Neural cell (in vitro differentiated cells): Measurements from ENCODE around the gene ATG4A. TPM values are rescaled to one million over a fixed set of nuclear protein-coding genes. Genes with fewer than 3 reads are reported as not detected.

Experiments
- H2AFZ ChIP-seq: fragments of 200-600, 300-800 bp; sonication (generic), shearing (Covaris generic); 2 replicates; pipeline ENCODE4 v1.6.0; 2014; ENCODE audit warnings: low read depth, mild to moderate bottlenecking, antibody characterized with exemption, low read length, moderate library complexity
- H3F3A ChIP-seq: fragments of 200-600 bp; shearing (Covaris generic); 2 replicates; pipeline ENCODE4 v1.6.1; 2016; ENCODE audit warnings: mild to moderate bottlenecking, moderate library complexity, mixed read lengths, antibody characterized with exemption, low read length; ENCODE audit not compliant: insufficient read depth, poor library complexity, severe bottlenecking
- H3K27ac ChIP-seq: fragments of 200-600, 300-800 bp; sonication (generic), shearing (Covaris generic); 2 replicates; pipeline ENCODE4 v1.5.1; 2014; ENCODE audit warnings: mild to moderate bottlenecking, low read length, moderate library complexity
- H3K27me3 ChIP-seq: fragments of 300-800, 200-600 bp; sonication (generic), shearing (Covaris generic); 2 replicates; pipeline ENCODE4 v1.6.0; 2014; ENCODE audit warnings: mild to moderate bottlenecking, low read depth, low read length, moderate library complexity; ENCODE audit not compliant: insufficient read depth
- H3K36me3 ChIP-seq: fragments of 300-800, 200-600 bp; sonication (generic), shearing (Covaris generic); 2 replicates; pipeline ENCODE4 v1.5.1; 2014; ENCODE audit warnings: mild to moderate bottlenecking, antibody characterized with exemption, low read length, moderate library complexity; ENCODE audit not compliant: insufficient read depth
- H3K4me2 ChIP-seq: fragments of 300-800, 200-600 bp; sonication (generic), shearing (Covaris generic); 2 replicates; pipeline ENCODE4 v1.6.0; 2014; ENCODE audit warnings: mild to moderate bottlenecking, low read length
- H3K4me3 ChIP-seq: fragments of 300-800, 200-600 bp; sonication (generic), shearing (Covaris generic); 2 replicates; pipeline ENCODE4 v1.5.1; 2014; ENCODE audit warnings: mild to moderate bottlenecking, low read length, moderate library complexity
- H3K79me2 ChIP-seq: fragments of 200-600 bp; shearing (Covaris generic); replicated peaks from 2 replicates; pipeline ENCODE4 v1.6.0; 2014; ENCODE audit warnings: mild to moderate bottlenecking, low read length, moderate library complexity; ENCODE audit not compliant: insufficient read depth
- H3K9ac ChIP-seq: fragments of 300-800, 200-600 bp; sonication (generic), shearing (Covaris generic); 2 replicates; pipeline ENCODE4 v1.6.1; 2016; ENCODE audit warnings: mild to moderate bottlenecking, low read length, mixed read lengths
- H3K9me2 ChIP-seq: fragments of 200-600 bp; shearing (Covaris generic); 2 replicates; pipeline ENCODE4 v1.6.1; 2016; ENCODE audit warnings: mild to moderate bottlenecking, low read length, mixed read lengths; ENCODE audit not compliant: insufficient read depth
- H3K9me3 ChIP-seq: fragments of 200-600, 300-800 bp; sonication (generic), shearing (Covaris generic); 2 replicates; pipeline ENCODE4 v1.6.1; 2016; ENCODE audit warnings: mild to moderate bottlenecking, mixed run types, low read length, moderate library complexity, mixed read lengths
- H4K20me1 ChIP-seq: fragments of 200-600 bp; shearing (Covaris generic); 2 replicates; pipeline ENCODE4 v1.6.1; 2016; ENCODE audit warnings: mild to moderate bottlenecking, mixed run types; ENCODE audit not compliant: insufficient read depth
- CTCF ChIP-seq: fragments of 450-650 bp; IDR thresholded peaks from 2 replicates; pipeline ENCODE4 v1.5.1; 2014; ENCODE audit warnings: antibody characterized with exemption, mild to moderate bottlenecking, moderate library complexity; ENCODE audit not compliant: poor library complexity, severe bottlenecking
- EP300 ChIP-seq: fragments of 450-650 bp; conservative IDR thresholded peaks from 2 replicates; pipeline ENCODE4 v1.6.1; 2014; ENCODE audit warnings: antibody characterized with exemption, mild to moderate bottlenecking, moderate library complexity; ENCODE audit not compliant: poor library complexity, severe bottlenecking
- EZH2 ChIP-seq: fragments of 200-600, 300-800 bp; shearing (Covaris generic), sonication (generic); IDR thresholded peaks from 2 replicates; pipeline ENCODE4 v1.6.1; 2014; ENCODE audit warnings: antibody characterized with exemption, low read length, borderline replicate concordance, mild to moderate bottlenecking; ENCODE audit not compliant: insufficient read depth, poor library complexity, severe bottlenecking
- MXI1 ChIP-seq: fragments of 450-650 bp; conservative IDR thresholded peaks from 2 replicates; pipeline ENCODE4 v1.6.1; 2014; ENCODE audit warnings: antibody characterized with exemption, mild to moderate bottlenecking; ENCODE audit not compliant: poor library complexity, severe bottlenecking
- POLR2AphosphoS5 ChIP-seq: IDR thresholded peaks from 2 replicates; pipeline ENCODE4 v1.6.1; 2012
- RAD21 ChIP-seq: fragments of 450-650 bp; conservative IDR thresholded peaks from 2 replicates; pipeline ENCODE4 v1.6.1; 2014; ENCODE audit warnings: antibody characterized with exemption, mild to moderate bottlenecking, moderate library complexity
- REST ChIP-seq: IDR thresholded peaks from 2 replicates; pipeline ENCODE4 v1.6.1; 2012; ENCODE audit warnings: borderline replicate concordance
- SMC3 ChIP-seq: fragments of 450-650 bp; conservative IDR thresholded peaks from 2 replicates; pipeline ENCODE4 v1.6.1; 2014; ENCODE audit warnings: antibody characterized with exemption, mild to moderate bottlenecking, moderate library complexity; ENCODE audit not compliant: poor library complexity
- TAF1 ChIP-seq: IDR thresholded peaks from 2 replicates; pipeline ENCODE4 v1.6.1; 2012; ENCODE audit warnings: low read depth
- polyA plus RNA-seq: library from polyadenylated mRNA; depleted of rRNA; stranded (reverse); fragments of >200 nt; gene quantifications from 2 replicates; pipeline ENCODE4 v1.2.3, GENCODE V29; 2014

The ATG4A gene
- polyA plus RNA-seq, 1 donor from 2014 or later = 20.4 TPM

GRCh38 chrX:108123591-108124366 is 32.2 kb downstream of the ATG4A start:
- no peaks in the 10 kb centered on the region for H3K36me3 ChIP-seq
- no peak overlapping the region for H3K4me3 ChIP-seq
- H3K4me2 ChIP-seq = no peak overlapping the region
- no peaks in the 10 kb centered on the region for H3K27me3 ChIP-seq
- no peaks in the 10 kb centered on the region for H3K9me2 ChIP-seq
- no peaks in the 10 kb centered on the region for H3K79me2 ChIP-seq
- H3K9ac ChIP-seq = no peak overlapping the region
- TF ChIP-seq MXI1 = no peak
- no peak for TF ChIP-seq REST
- TF ChIP-seq EZH2 = no peak
- TF ChIP-seq POLR2AphosphoS5 = no peak
- TF ChIP-seq RAD21 = no peak
- TF ChIP-seq EP300 = no peak
- TF ChIP-seq SMC3 = no peak
- no peak for TF ChIP-seq TAF1
- TF ChIP-seq CTCF = no peak
- H4K20me1 ChIP-seq = no peaks in the 10 kb centered on the region
- no peaks in the 10 kb centered on the region for H3K9me3 ChIP-seq
- no peak overlapping the region for H2AFZ ChIP-seq
- no peak overlapping the region for H3K27ac ChIP-seq
- H3F3A ChIP-seq = no peaks in the 10 kb centered on the region

GRCh38 chrX:108126661-108127060 is 35.1 kb downstream of the ATG4A start:
- Histone ChIP-seq H3F3A (no peaks in the 10 kb centered on the region), H3K9ac (no peak overlapping the region), H3K27me3 (no peaks in the 10 kb centered on the region), H3K79me2 (no peaks in the 10 kb centered on the region), H3K4me2 (no peak overlapping the region), H2AFZ (no peak overlapping the region), H3K4me3 (no peak overlapping the region), H4K20me1 (no peaks in the 10 kb centered on the region), H3K9me3 (no peaks in the 10 kb centered on the region), H3K36me3 (no peaks in the 10 kb centered on the region), H3K9me2 (no peaks in the 10 kb centered on the region), H3K27ac (no peak overlapping the region)
- TF ChIP-seq RAD21 = no peak
- no peak for TF ChIP-seq CTCF
